Measurements from ENCODE around the gene MCCC1.
"Not testable (repeated sequence)": the region's sequence is repeated elsewhere in the genome, so short reads cannot be mapped to it uniquely, and the experiment has no call there.

GRCh38 chr3:183109847-183110246, 10.6 kb upstream of the MCCC1 start:
- not testable (repeated sequence) for TF ChIP-seq CTCF (IDR thresholded peaks at IDR 0.05); EZH2 (IDR thresholded peaks at IDR 0.05; ENCODE audit: borderline replicate concordance, insufficient read depth, low read depth, low read length, poor library complexity, severe bottlenecking)
